Osteoblast (primary cell): ENCODE measurements around the gene P4HTM. TPM values are rescaled to one million over a fixed set of nuclear protein-coding genes. Genes with fewer than 3 reads are reported as not detected.

Experiments used
- DNase-seq: peaks from one replicate; pipeline ENCODE4 v3.0.0; 2011; ENCODE audit warnings: low spot score, mixed read lengths; ENCODE audit not compliant: insufficient read length; ENCODE audit errors: missing footprints
- H2AFZ ChIP-seq: 2 replicates; pipeline ENCODE4 v1.6.0; 2011; ENCODE audit warnings: mild to moderate bottlenecking, low read length
- H3K27ac ChIP-seq: 2 replicates; pipeline ENCODE4 v1.5.1; 2011; ENCODE audit warnings: mild to moderate bottlenecking, low read depth, low read length, moderate library complexity
- H3K27me3 ChIP-seq: 2 replicates; pipeline ENCODE4 v1.6.0; 2012; ENCODE audit warnings: mild to moderate bottlenecking, control low read depth, inconsistent platforms, low read length, moderate library complexity; ENCODE audit not compliant: insufficient read depth
- H3K36me3 ChIP-seq: 2 replicates; pipeline ENCODE4 v1.5.1; 2011; ENCODE audit warnings: mild to moderate bottlenecking, low read length, control low read depth, moderate library complexity; ENCODE audit not compliant: insufficient read depth
- H3K4me1 ChIP-seq: 2 replicates; pipeline ENCODE4 v1.5.1; 2011; ENCODE audit warnings: mild to moderate bottlenecking, low read length, control low read depth, moderate library complexity; ENCODE audit not compliant: insufficient read depth
- H3K4me2 ChIP-seq: 2 replicates; pipeline ENCODE4 v1.6.0; 2011; ENCODE audit warnings: mild to moderate bottlenecking, low read length; ENCODE audit not compliant: insufficient read depth
- H3K4me3 ChIP-seq: fragments of 200-600 bp; sonication (generic); 3 replicates; pipeline ENCODE4 v1.5.1; 2012; ENCODE audit warnings: mild to moderate bottlenecking, low read length, inconsistent platforms; ENCODE audit not compliant: insufficient read depth
- H3K79me2 ChIP-seq: 2 replicates; pipeline ENCODE4 v1.6.0; 2012; ENCODE audit warnings: mild to moderate bottlenecking, low read length, control low read depth, inconsistent platforms; ENCODE audit not compliant: insufficient read depth
- H3K9me3 ChIP-seq: 2 replicates; pipeline ENCODE4 v1.5.1; 2011; ENCODE audit warnings: low read depth, low read length, control low read depth
- H4K20me1 ChIP-seq: 2 replicates; pipeline ENCODE4 v1.6.0; 2012; ENCODE audit warnings: mild to moderate bottlenecking, low read length, control low read depth; ENCODE audit not compliant: insufficient read depth
- total RNA-seq: library from RNA; depleted of rRNA; stranded (reverse); fragments of >200 nt; gene quantifications from 2 replicates; pipeline ENCODE4 v1.2.3, GENCODE V29; 2012
- TF ChIP-seq, protein P1 (sequence below): IDR thresholded peaks from 2 replicates; pipeline ENCODE4 v1.5.1; 2011; ENCODE audit warnings: mild to moderate bottlenecking, low read depth, low read length, moderate library complexity; ENCODE audit errors: extremely low read depth

The P4HTM gene
- total RNA-seq, 1 donor, result 31.8 TPM

DNA sequence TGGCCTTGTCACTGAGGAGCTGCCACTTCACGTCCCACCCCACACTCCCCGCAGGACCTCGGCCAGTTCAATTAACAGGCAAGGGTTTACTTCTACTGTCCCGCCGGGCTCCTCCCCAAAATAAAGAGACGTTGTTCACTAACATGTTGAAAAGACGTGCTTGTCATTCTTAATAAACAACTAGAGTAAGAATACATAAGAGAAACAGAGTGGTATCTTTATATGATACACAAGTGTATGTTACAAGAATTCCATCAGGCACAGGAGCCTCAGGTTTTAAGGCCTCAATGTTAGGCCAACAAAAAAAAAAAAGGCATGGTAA is 39.5 kb downstream of the P4HTM start:
- H3K4me3 ChIP-seq, result peak overlapping the region; percentile 92
- peaks cover 74% of the 10 kb centered on the region for H3K36me3 ChIP-seq
- no peaks in the 10 kb centered on the region for H3K27me3 ChIP-seq
- no peak for DNase-seq
- no peaks in the 10 kb centered on the region for H3K9me3 ChIP-seq
- peak overlapping the region; percentile 89 for H3K27ac ChIP-seq
- peak overlapping the region; percentile 89 for H3K4me2 ChIP-seq
- TF ChIP-seq, protein P1, sequence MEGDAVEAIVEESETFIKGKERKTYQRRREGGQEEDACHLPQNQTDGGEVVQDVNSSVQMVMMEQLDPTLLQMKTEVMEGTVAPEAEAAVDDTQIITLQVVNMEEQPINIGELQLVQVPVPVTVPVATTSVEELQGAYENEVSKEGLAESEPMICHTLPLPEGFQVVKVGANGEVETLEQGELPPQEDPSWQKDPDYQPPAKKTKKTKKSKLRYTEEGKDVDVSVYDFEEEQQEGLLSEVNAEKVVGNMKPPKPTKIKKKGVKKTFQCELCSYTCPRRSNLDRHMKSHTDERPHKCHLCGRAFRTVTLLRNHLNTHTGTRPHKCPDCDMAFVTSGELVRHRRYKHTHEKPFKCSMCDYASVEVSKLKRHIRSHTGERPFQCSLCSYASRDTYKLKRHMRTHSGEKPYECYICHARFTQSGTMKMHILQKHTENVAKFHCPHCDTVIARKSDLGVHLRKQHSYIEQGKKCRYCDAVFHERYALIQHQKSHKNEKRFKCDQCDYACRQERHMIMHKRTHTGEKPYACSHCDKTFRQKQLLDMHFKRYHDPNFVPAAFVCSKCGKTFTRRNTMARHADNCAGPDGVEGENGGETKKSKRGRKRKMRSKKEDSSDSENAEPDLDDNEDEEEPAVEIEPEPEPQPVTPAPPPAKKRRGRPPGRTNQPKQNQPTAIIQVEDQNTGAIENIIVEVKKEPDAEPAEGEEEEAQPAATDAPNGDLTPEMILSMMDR, result no peak
- peak overlapping the region; percentile 80 for H2AFZ ChIP-seq
- peaks cover 49% of the 10 kb centered on the region for H3K79me2 ChIP-seq
- H3K4me1 ChIP-seq, result peaks cover 36% of the 10 kb centered on the region
- peaks cover 10% of the 10 kb centered on the region for H4K20me1 ChIP-seq

DNA sequence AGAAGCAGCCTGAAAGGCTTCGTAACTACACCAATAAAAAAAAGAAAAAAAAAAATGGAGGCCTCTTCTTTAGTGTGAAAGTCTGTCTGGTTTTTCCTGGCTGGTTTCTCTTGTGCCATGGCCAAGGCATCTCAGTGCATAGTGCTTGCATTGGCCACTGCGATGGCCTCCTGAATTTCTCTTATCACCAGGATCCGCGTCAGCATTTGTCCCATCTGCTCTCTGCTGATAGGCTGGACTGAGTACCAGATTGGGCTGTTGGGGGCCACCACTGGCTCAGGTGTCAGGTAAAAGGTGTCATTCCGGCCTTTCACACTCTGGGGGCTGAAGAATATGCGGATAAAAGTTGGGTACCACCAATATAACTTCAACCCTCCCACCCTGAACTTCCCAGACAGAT is 40.3 kb downstream of the P4HTM start:
- Histone ChIP-seq H3K4me1 (peaks cover 36% of the 10 kb centered on the region), H3K79me2 (peaks cover 45% of the 10 kb centered on the region), H2AFZ (no peak overlapping the region), H3K9me3 (no peaks in the 10 kb centered on the region), H3K4me2 (no peak overlapping the region), H3K27ac (no peak overlapping the region), H3K27me3 (no peaks in the 10 kb centered on the region), H3K36me3 (peaks cover 74% of the 10 kb centered on the region), H3K4me3 (no peak overlapping the region), H4K20me1 (peaks cover 7% of the 10 kb centered on the region)
- TF ChIP-seq, protein P1, result no peak
- DNase-seq, result no peak

DNA sequence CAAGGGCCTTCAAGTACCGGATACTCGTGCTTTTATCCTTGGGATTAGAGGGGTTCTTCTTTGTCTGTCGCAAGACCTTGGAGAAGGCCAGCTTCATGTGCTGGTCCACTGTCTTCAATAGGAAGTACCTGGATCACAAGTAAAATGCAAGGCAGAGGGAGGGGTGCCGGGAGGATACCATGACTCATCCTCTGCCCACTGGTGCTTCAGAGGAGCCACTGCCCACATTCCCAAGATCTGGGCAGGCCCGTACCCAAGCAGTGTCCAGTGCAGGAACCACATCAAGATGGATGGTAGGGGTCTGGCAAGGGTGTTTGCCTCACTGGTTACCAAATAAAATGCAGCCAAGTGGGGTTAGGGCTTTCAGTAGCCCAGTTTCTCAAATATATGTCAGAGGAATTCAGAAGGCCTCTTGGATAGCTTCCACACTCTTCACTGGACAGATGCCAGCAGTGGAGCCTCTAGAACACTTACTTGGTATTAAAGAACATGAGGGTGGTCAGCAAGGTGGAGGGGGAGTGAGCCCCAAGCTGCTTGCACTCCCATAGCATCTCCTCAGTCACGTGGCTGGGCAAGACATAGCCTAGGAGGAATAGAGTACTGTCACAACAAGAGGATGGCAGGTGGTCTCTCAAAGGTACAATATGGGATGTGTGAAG is 42.7 kb downstream of the P4HTM start:
- no peak for DNase-seq

DNA sequence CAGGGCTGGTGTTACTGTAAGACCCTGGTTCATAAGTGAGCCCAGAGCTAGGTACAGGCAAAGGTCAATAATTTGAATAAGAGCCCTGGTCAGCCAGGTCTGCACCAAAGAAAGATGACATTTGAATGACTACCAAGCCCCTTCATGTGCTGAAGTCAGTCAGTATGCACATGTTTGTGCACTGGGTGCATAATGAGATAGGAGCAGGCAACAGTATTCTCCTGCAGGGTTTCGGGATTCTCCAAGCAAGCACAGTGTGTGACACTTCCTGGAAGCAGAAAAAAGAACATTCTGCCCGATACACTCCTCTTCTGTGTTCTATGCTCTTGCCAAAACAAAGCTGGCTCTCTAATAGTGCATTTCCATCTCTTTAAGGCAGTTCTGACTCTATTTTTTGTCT is 44.6 kb downstream of the P4HTM start:
- Histone ChIP-seq H3K79me2 (peaks cover 8% of the 10 kb centered on the region), H3K4me3 (no peak overlapping the region), H3K27ac (no peak overlapping the region), H4K20me1 (peaks cover 3% of the 10 kb centered on the region), H3K36me3 (peaks cover 76% of the 10 kb centered on the region), H3K4me1 (peaks cover 10% of the 10 kb centered on the region), H3K4me2 (no peak overlapping the region), H3K9me3 (no peaks in the 10 kb centered on the region), H2AFZ (no peak overlapping the region), H3K27me3 (no peaks in the 10 kb centered on the region)
- TF ChIP-seq, protein P1, result no peak
- no peak for DNase-seq

More for the DNA sequence above, 42.7 kb downstream of the P4HTM start:
- peaks cover 66% of the 10 kb centered on the region for H3K36me3 ChIP-seq
- no peaks in the 10 kb centered on the region for H3K27me3 ChIP-seq
- peaks cover 23% of the 10 kb centered on the region for H3K79me2 ChIP-seq
- peak overlapping the region; percentile 13 for H3K27ac ChIP-seq
- no peak overlapping the region for H2AFZ ChIP-seq
- TF ChIP-seq, protein P1, result no peak
- no peak overlapping the region for H3K4me2 ChIP-seq
- H3K4me1 ChIP-seq, result peaks cover 26% of the 10 kb centered on the region
- peaks cover 10% of the 10 kb centered on the region for H4K20me1 ChIP-seq
- no peak overlapping the region for H3K4me3 ChIP-seq
- H3K9me3 ChIP-seq, result no peaks in the 10 kb centered on the region
